A549 (cell line): ENCODE measurements around the gene PRKAG2. TPM values are rescaled to one million over a fixed set of nuclear protein-coding genes. Genes with fewer than 3 reads are reported as not detected.

Experiments used
- ATAC-seq, 2 experiments: fragments of 200-7000 bp in 1 of 2; fragments of >200 bp in 1 of 2; cut with Nextera tagmentation in 1 of 2; cut with Tn5 transposase in 1 of 2; 3 replicates each; pipeline versions ENCODE4 v1.8.0 to v1.9.1; 2018 to 2020; ENCODE audit warnings: mild to moderate bottlenecking in 1 of 2, moderate library complexity in 1 of 2
- CTCF ChIA-PET: fragments of 300-600 bp; sonication (Branson Sonifier 250); formaldehyde crosslinking; extraction: SDS; loops from one replicate; lab custom pipeline; 2021; ENCODE audit warnings: antibody characterized with exemption, inconsistent platforms; lab: Yijun Ruan, JAX
- POLR2A ChIA-PET: fragments of 350-600 bp; formaldehyde crosslinking; extraction: SDS; loops from one replicate; lab custom pipeline; 2021; ENCODE audit warnings: antibody characterized with exemption, inconsistent platforms; lab: Yijun Ruan, JAX
- DNase-seq, 2 experiments: peaks; one replicate each; pipeline versions ENCODE4 v3.0.0 to v3.0.0-alpha.2; 2011 to 2016; ENCODE audit warnings: low read depth in 1 of 2, low spot score in 1 of 2
- FAIRE-seq: peaks from 2 replicates; lab custom pipeline; 2011; peaks lifted over from hg19 to GRCh38; lab: Jason Lieb, UNC
- H3K27ac ChIP-seq, 2 experiments: fragments of >200 bp; sonication (Bioruptor Twin); formaldehyde crosslinking; 3 replicates each; pipeline ENCODE4 v1.5.1; 2016 to 2017
- H3K4me1 ChIP-seq: fragments of >200 bp; sonication (Bioruptor Twin); formaldehyde crosslinking; 3 replicates; pipeline ENCODE4 v1.6.1; 2016
- H3K4me2 ChIP-seq: fragments of >200 bp; sonication (Bioruptor Twin); formaldehyde crosslinking; 3 replicates; pipeline ENCODE4 v1.6.1; 2016
- H3K4me3 ChIP-seq: fragments of >200 bp; sonication (Bioruptor Twin); formaldehyde crosslinking; 3 replicates; pipeline ENCODE4 v1.5.1; 2016
- H3K9me3 ChIP-seq: fragments of >200 bp; sonication (Bioruptor Twin); formaldehyde crosslinking; 3 replicates; pipeline ENCODE4 v1.6.1; 2016
- ATOH8 ChIP-seq: fragments of 250-450 bp; sonication (Bioruptor Pico); IDR thresholded peaks from 2 replicates; pipeline ENCODE4 v1.5.0; 2020; ENCODE audit warnings: low read depth, mild to moderate bottlenecking, moderate library complexity
- BCL3 ChIP-seq: fragments of >200 bp; sonication (Bioruptor Twin); formaldehyde crosslinking; IDR thresholded peaks from 3 replicates; pipeline ENCODE4 v1.6.1; 2016
- BHLHE40 ChIP-seq: IDR thresholded peaks from 2 replicates; pipeline ENCODE4 v1.6.1; 2012; ENCODE audit warnings: low read depth, low read length, inconsistent platforms
- CBX2 ChIP-seq: fragments of 200-600 bp; sonication (generic); IDR thresholded peaks from 2 replicates; pipeline ENCODE4 v1.6.1; 2016; ENCODE audit warnings: low read depth, mild to moderate bottlenecking, borderline replicate concordance
- CEBPB ChIP-seq, 2 experiments: fragments of >200 bp in 1 of 2; sonication (Bioruptor Twin) in 1 of 2; formaldehyde crosslinking in 1 of 2; IDR thresholded peaks; 2 replicates each; pipeline ENCODE4 v1.6.1; 2012 to 2016
- CHD2 ChIP-seq: fragments of 150-350 bp; IDR thresholded peaks from 2 replicates; pipeline ENCODE4 v1.6.1; 2014; ENCODE audit warnings: low read length; ENCODE audit not compliant: partially characterized antibody
- CTCF ChIP-seq: fragments of >200 bp; sonication (Bioruptor Twin); formaldehyde crosslinking; IDR thresholded peaks from 3 replicates; pipeline ENCODE4 v1.5.1; 2016
- EHMT2 ChIP-seq: fragments of 200-600 bp; sonication (generic); IDR thresholded peaks from 2 replicates; pipeline ENCODE4 v1.6.1; 2016; ENCODE audit warnings: antibody characterized with exemption, low read depth, mild to moderate bottlenecking, moderate library complexity
- ELK1 ChIP-seq: fragments of 150-350 bp; IDR thresholded peaks from 2 replicates; pipeline ENCODE4 v1.6.1; 2014; ENCODE audit warnings: low read depth, mild to moderate bottlenecking, low read length
- FOSL2 ChIP-seq, 2 experiments: fragments of 450-650 bp in 1 of 2; fragments of >200 bp in 1 of 2; sonication (Bioruptor Twin) in 1 of 2; formaldehyde crosslinking; IDR thresholded peaks; 2 replicates each; pipeline versions ENCODE4 v1.5.0 to v1.6.1; 2016 to 2020; ENCODE audit warnings: mild to moderate bottlenecking in 1 of 2, moderate library complexity in 1 of 2
- GATA3 ChIP-seq: IDR thresholded peaks from 2 replicates; pipeline ENCODE4 v1.6.1; 2012; ENCODE audit warnings: borderline replicate concordance
- HMGXB4 ChIP-seq: fragments of 250-450 bp; sonication (Bioruptor Pico); IDR thresholded peaks from 2 replicates; pipeline ENCODE4 v1.5.0; 2021; ENCODE audit warnings: mild to moderate bottlenecking, moderate library complexity, borderline replicate concordance
- HOXA7 ChIP-seq: fragments of 250-450 bp; sonication (Bioruptor Pico); IDR thresholded peaks from 2 replicates; pipeline ENCODE4 v1.5.0; 2020; ENCODE audit warnings: mild to moderate bottlenecking, moderate library complexity
- HOXB13 ChIP-seq: fragments of 250-450 bp; sonication (Bioruptor Pico); IDR thresholded peaks from 2 replicates; pipeline ENCODE4 v1.5.0; 2020; ENCODE audit warnings: low read depth, mild to moderate bottlenecking, moderate library complexity
- JUNB ChIP-seq: fragments of >200 bp; sonication (Bioruptor Twin); formaldehyde crosslinking; IDR thresholded peaks from 2 replicates; pipeline ENCODE4 v1.6.1; 2016
- MAFK ChIP-seq: fragments of 450-650 bp; IDR thresholded peaks from 2 replicates; pipeline ENCODE4 v1.6.1; 2014; ENCODE audit not compliant: partially characterized antibody
- MAX ChIP-seq: IDR thresholded peaks from 2 replicates; pipeline ENCODE4 v1.6.1; 2012
- MYC ChIP-seq: IDR thresholded peaks from 2 replicates; pipeline ENCODE4 v1.6.1; 2012; ENCODE audit warnings: mild to moderate bottlenecking, inconsistent platforms, low read length, improper control_type of control experiment, borderline replicate concordance
- NFE2L2 ChIP-seq: fragments of 150-350 bp; conservative IDR thresholded peaks from 2 replicates; pipeline ENCODE4 v1.6.1; 2014; ENCODE audit warnings: low read length
- NPAS2 ChIP-seq: fragments of 250-450 bp; sonication (Bioruptor Pico); IDR thresholded peaks from 2 replicates; pipeline ENCODE4 v1.8.0; 2022; ENCODE audit warnings: mild to moderate bottlenecking, moderate library complexity, borderline replicate concordance
- NR3C1 ChIP-seq: fragments of >200 bp; sonication (Bioruptor Twin); formaldehyde crosslinking; IDR thresholded peaks from 3 replicates; pipeline ENCODE4 v1.6.1; 2017
- PHF8 ChIP-seq: fragments of 200-600 bp; sonication (generic); IDR thresholded peaks from 2 replicates; pipeline ENCODE4 v1.6.1; 2016; ENCODE audit warnings: low read depth, mild to moderate bottlenecking, antibody characterized with exemption, moderate library complexity, borderline replicate concordance
- POLR2A ChIP-seq: IDR thresholded peaks from 2 replicates; pipeline ENCODE4 v1.6.1; 2012; ENCODE audit warnings: mild to moderate bottlenecking, low read length
- RAD21 ChIP-seq, 2 experiments: fragments of >200 bp in 1 of 2; sonication (Bioruptor Twin) in 1 of 2; formaldehyde crosslinking in 1 of 2; IDR thresholded peaks in 1 of 2; conservative IDR thresholded peaks in 1 of 2; 2 replicates in 1 of 2; 3 replicates in 1 of 2; pipeline ENCODE4 v1.6.1; 2012 to 2018; ENCODE audit warnings: inconsistent platforms in 1 of 2
- RCOR1 ChIP-seq: fragments of 150-350 bp; IDR thresholded peaks from 2 replicates; pipeline ENCODE4 v1.6.1; 2014; ENCODE audit warnings: antibody characterized with exemption, low read length, low read depth
- RFX5 ChIP-seq: fragments of 450-650 bp; IDR thresholded peaks from 2 replicates; pipeline ENCODE4 v1.7.1; 2014; ENCODE audit warnings: antibody characterized with exemption, mild to moderate bottlenecking, moderate library complexity
- RNF2 ChIP-seq: fragments of 200-600 bp; sonication (generic); IDR thresholded peaks from 2 replicates; pipeline ENCODE4 v1.6.1; 2016; ENCODE audit warnings: low read depth, mild to moderate bottlenecking, antibody characterized with exemption, moderate library complexity, borderline replicate concordance
- SREBF2 ChIP-seq: fragments of 450-650 bp; IDR thresholded peaks from 2 replicates; pipeline ENCODE4 v1.6.1; 2014; ENCODE audit warnings: mild to moderate bottlenecking, moderate library complexity
- TFCP2L1 ChIP-seq: fragments of 250-450 bp; sonication (Bioruptor Pico); IDR thresholded peaks from 2 replicates; pipeline ENCODE4 v1.5.0; 2021; ENCODE audit warnings: mild to moderate bottlenecking
- ZFP36 ChIP-seq: fragments of 450-650 bp; IDR thresholded peaks from 2 replicates; pipeline ENCODE4 v1.6.1; 2014; ENCODE audit warnings: borderline replicate concordance; ENCODE audit not compliant: partially characterized antibody
- WGBS: methylation state at CpG from one replicate; pipeline ENCODE4 v1.1.6; 2017; ENCODE audit errors: missing lambda C conversion rate; 5-methylcytosine and 5-hydroxymethylcytosine counted together
- polyA plus RNA-seq, 4 experiments: library from polyadenylated mRNA; depleted of rRNA in 3 of 4; stranded (reverse); fragments of >200 nt; fragmentation: RNase III in 1 of 4; extraction: RNeasy Plus Mini Kit Qiagen cat#74134 plus additional on column Dnase treatment in 1 of 4; gene quantifications; 2 replicates in 3 of 4; 3 replicates in 1 of 4; pipeline ENCODE4 v1.2.3, GENCODE V29; 2011 to 2017

The PRKAG2 gene
- polyA plus RNA-seq, 2 of the 4 experiments (the other 2 are of a cell fraction), result 26.5 to 31.7 TPM

GRCh38 chr7:151590071-151590849 is 286.7 kb downstream of the PRKAG2 start:
- H3K9me3 ChIP-seq, result no peaks in the 10 kb centered on the region
- no peak overlapping the region for H3K4me3 ChIP-seq
- POLR2A ChIA-PET, result no interaction called here
- CTCF ChIA-PET, result interaction anchor here (1.2 to 4.1 kb wide), 6 partner anchors 10 to 169 kb away, joined by 3 to 20 read pairs (median 4); no protein-coding TSS in a partner anchor
- no peak overlapping the region for H3K4me2 ChIP-seq
- WGBS, result 92% methylated on average over 13 of the region's 13 CpGs
- TF ChIP-seq ELK1 (no peak), PHF8 (no peak), RFX5 (no peak), HOXA7 (CRISPR knock-in tag) (no peak), CTCF (no peak), RNF2 (no peak), NFE2L2 (no peak), HMGXB4 (no peak), ATOH8 (CRISPR knock-in tag) (no peak), CBX2 (no peak), SREBF2 (no peak), HOXB13 (CRISPR knock-in tag) (no peak), MYC (no peak), CEBPB (IDR thresholded peaks at IDR 0.05) (no peak), MAFK (no peak), NR3C1 (no peak), TFCP2L1 (CRISPR knock-in tag) (no peak), BHLHE40 (no peak), ZFP36 (no peak), MAX (no peak)
- H3K27ac ChIP-seq, result no peak overlapping the region
- no peak for FAIRE-seq
- no peak for DNase-seq
- ATAC-seq, result no peak
- peaks cover 16% of the 10 kb centered on the region; the same call in 2 of the 3 replicates for H3K4me1 ChIP-seq

GRCh38 chr7:151588982-151589381 is 287.9 kb downstream of the PRKAG2 start:
- ATAC-seq, result no peak
- POLR2A ChIA-PET, result no interaction called here
- FAIRE-seq, result no peak
- DNase-seq, result no peak
- Histone ChIP-seq H3K4me2 (no peak overlapping the region), H3K9me3 (no peaks in the 10 kb centered on the region), H3K27ac (no peak overlapping the region), H3K4me3 (no peak overlapping the region), H3K4me1 (peaks cover 16% of the 10 kb centered on the region; the same call in 2 of the 3 replicates)
- CTCF ChIA-PET, result interaction anchor here (1.6 to 4.1 kb wide), 4 partner anchors 14 to 170 kb away, joined by 3 to 20 read pairs (median 7); no protein-coding TSS in a partner anchor
- WGBS, result 95% methylated on average over 9 of the region's 9 CpGs
- TF ChIP-seq EHMT2 (no peak), CHD2 (no peak), ZFP36 (no peak), FOSL2 (IDR thresholded peaks at IDR 0.05) (no peak), FOSL2 (CRISPR knock-in tag; IDR thresholded peaks at IDR 0.05) (no peak), NPAS2 (CRISPR knock-in tag) (no peak), CEBPB (IDR thresholded peaks at IDR 0.05) (no peak), RAD21 (conservative IDR thresholded peaks at IDR 0.05 in 1 of 2, IDR thresholded peaks at IDR 0.05 in 1 of 2) (no peak), JUNB (no peak), RCOR1 (no peak), PHF8 (no peak), RFX5 (no peak), BCL3 (no peak), MAFK (no peak), POLR2A (no peak), GATA3 (no peak)
